ENCODE data around the gene ZNF487. TPM values are rescaled to one million over a fixed set of nuclear protein-coding genes. Genes with fewer than 3 reads are reported as not detected.

The ZNF487 gene
- total RNA-seq, 1 donor from 2014 or later = 2.2 TPM

GRCh38 chr10:43396928-43397624 is 39.8 kb upstream of the ZNF487 start:
- intact Hi-C loops (cut with micrococcal nuclease) = loop anchor here (1.0 to 5.0 kb wide), 5 partner anchors 10 to 255 kb away; partner anchors contain the start of gene ZNF487
- Mint-ChIP-seq H3K27me3 (ENCODE audit: low read depth) (no peaks in the 10 kb centered on the region), H3K36me3 (ENCODE audit: low read depth) (peaks cover 86% of the 10 kb centered on the region)

DNA sequence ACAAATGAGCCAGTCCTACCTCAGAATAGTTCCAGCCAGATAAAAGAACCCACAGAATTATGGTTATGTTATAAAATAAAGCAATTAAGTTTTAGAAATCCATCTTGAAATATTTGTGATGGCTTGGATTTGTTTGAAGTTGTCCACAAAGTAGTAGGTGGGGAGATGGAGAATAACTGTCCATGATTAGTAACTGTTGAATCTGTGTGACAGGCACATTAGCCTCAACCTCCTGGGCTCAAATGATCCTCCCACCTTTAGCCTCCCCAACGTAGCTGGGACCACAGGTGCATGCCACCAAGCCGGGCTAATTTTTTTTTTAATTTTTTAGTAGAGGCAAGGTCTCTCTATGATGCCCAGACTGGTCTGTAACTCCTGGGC is 38.0 kb upstream of the ZNF487 start:
- peaks cover 67% of the 10 kb centered on the region for H3K4me1 Mint-ChIP-seq (ENCODE audit: low read depth)
- H3K27ac Mint-ChIP-seq = peak overlapping the region; percentile 90
- H3K4me3 Mint-ChIP-seq (ENCODE audit: low read depth) = peak overlapping the region; percentile 86
- H3K27me3 Mint-ChIP-seq (ENCODE audit: low read depth) = no peaks in the 10 kb centered on the region
- H3K9me3 Mint-ChIP-seq = no peaks in the 10 kb centered on the region
- no peak for DNase-seq (ENCODE audit: low spot score)
- intact Hi-C loops (cut with micrococcal nuclease) = loop anchor here (5.0 kb wide), 2 partner anchors 198 to 257 kb away; no protein-coding TSS in a partner anchor
- peaks cover 88% of the 10 kb centered on the region for H3K36me3 Mint-ChIP-seq (ENCODE audit: low read depth)

More at GRCh38 chr10:43396928-43397624, 39.8 kb upstream of the ZNF487 start:
- H3K9me3 Mint-ChIP-seq = no peaks in the 10 kb centered on the region
- DNase-seq (ENCODE audit: low spot score) = peak; percentile 84
- H3K4me3 Mint-ChIP-seq (ENCODE audit: low read depth) = peak overlapping the region; percentile 86
- peak overlapping the region; percentile 93 for H3K27ac Mint-ChIP-seq
- peaks cover 62% of the 10 kb centered on the region for H3K4me1 Mint-ChIP-seq (ENCODE audit: low read depth)

DNA sequence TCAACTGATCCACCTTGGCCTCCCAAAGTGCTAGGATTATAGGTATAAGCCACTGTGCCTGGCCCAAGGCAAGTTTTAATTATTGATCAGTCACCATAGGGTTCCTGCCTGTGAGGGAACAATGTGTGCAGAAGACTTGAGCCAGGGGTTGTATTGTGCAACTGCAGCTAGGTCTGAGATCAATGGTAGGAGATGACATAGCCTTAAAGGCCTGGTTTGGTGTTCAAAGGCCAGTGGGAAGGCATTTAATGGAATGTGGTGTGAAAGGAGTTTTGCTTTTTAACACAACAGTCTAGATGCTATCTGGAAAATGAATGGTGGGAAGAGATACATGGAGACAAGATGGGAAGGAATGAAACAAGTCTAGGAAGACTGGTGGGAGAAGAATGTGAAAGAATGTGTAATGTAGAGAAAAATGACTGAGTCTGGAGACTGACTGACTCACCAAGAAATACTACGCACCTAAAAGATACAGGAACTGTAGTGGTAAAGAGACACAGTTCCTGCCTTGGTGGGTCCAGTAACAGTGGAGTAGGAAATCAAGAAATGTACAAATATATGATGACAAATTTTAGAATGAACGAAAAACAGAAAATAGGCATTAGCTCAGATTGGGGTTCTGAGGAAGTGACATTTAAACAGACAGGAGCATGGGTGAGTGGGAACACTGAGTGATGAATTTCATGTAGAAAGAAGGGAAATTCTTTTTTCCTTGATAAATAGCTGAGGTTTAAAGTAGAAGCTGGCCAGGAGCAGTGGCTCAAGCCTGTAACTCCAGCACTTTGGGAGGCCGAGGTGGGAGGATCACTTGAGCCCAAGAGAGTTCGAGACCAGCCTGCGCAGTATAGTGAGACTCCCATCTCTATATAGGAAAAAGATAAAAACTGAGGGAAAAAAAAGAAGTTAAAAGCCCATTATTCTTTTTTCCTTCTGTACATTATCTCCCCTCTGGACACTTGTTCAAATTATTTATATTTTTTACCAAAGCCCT is 37.3 kb upstream of the ZNF487 start:
- Mint-ChIP-seq H3K4me1 (ENCODE audit: low read depth) (peaks cover 72% of the 10 kb centered on the region), H3K36me3 (ENCODE audit: low read depth) (peaks cover 88% of the 10 kb centered on the region), H3K9me3 (no peaks in the 10 kb centered on the region), H3K27me3 (ENCODE audit: low read depth) (no peaks in the 10 kb centered on the region), H3K27ac (peak overlapping the region; percentile 90), H3K4me3 (ENCODE audit: low read depth) (peak overlapping the region; percentile 64)
- no peak for DNase-seq (ENCODE audit: low spot score)
- intact Hi-C loops (cut with micrococcal nuclease) = loop anchor here (5.0 to 10.0 kb wide), 3 partner anchors 198 to 415 kb away; no protein-coding TSS in a partner anchor

GRCh38 chr10:43401627-43402026 is 35.3 kb upstream of the ZNF487 start:
- peak overlapping the region; percentile 48 for H3K27ac Mint-ChIP-seq
- H3K4me1 Mint-ChIP-seq (ENCODE audit: low read depth) = peaks cover 65% of the 10 kb centered on the region
- H3K27me3 Mint-ChIP-seq (ENCODE audit: low read depth) = no peaks in the 10 kb centered on the region
- H3K4me3 Mint-ChIP-seq (ENCODE audit: low read depth) = peak overlapping the region; percentile 45
- intact Hi-C loops (cut with micrococcal nuclease) = loop anchor here (10.0 kb wide), 1 partner anchor 413 kb away; no protein-coding TSS in a partner anchor
- H3K36me3 Mint-ChIP-seq (ENCODE audit: low read depth) = peaks cover 88% of the 10 kb centered on the region
- DNase-seq (ENCODE audit: low spot score) = no peak
- no peaks in the 10 kb centered on the region for H3K9me3 Mint-ChIP-seq

DNA sequence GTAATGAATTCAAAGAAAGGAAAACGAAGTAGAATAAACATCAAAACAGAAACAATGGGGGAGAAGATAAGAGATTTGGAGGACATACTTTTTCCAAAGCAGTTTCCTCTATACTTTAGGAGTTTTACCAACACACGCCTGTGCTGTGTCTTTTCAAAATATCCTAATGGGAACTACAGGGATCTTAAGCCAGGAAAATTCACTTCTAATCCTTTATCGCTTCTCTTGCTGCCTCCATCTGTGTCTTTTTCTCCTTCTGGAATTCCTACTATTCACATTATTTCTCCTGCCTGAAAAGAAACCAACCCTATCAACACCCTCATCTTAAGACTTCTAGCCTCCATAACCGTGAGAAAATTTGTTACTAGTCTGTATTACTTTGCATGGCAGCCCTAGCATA is 34.7 kb upstream of the ZNF487 start:
- Mint-ChIP-seq H3K36me3 (ENCODE audit: low read depth) (peaks cover 87% of the 10 kb centered on the region), H3K4me1 (ENCODE audit: low read depth) (peaks cover 64% of the 10 kb centered on the region)

DNA sequence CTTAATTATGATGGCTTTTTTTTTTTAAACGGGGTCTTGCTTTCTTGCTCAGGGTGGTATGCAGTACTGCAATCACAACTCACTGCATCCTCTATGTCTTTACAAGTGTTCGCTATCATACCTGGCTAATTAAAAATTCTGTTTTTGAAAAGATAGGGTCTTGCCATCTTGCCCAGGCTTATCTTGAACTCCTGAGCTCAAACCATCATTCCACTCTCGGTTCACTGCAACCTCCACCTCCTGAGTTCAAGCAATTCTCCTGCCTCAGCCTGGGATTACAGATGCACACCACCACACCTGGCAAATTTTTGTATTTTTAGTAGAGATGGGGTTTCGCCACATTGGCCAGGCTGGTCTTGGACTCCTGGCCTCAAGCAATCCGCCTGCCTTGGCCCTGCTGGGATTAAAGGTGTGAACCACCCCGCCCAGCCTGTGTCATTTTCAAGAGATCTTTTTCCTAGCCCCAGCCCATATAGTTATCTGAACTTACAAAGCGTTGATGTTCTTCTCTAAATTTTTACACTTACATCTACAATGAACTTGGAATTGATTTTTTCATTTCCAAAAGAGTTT is 33.9 kb upstream of the ZNF487 start:
- no peak for DNase-seq (ENCODE audit: low spot score)
- Mint-ChIP-seq H3K4me3 (ENCODE audit: low read depth) (peak overlapping the region; percentile 92), H3K27ac (peak overlapping the region; percentile 88), H3K27me3 (ENCODE audit: low read depth) (no peaks in the 10 kb centered on the region), H3K9me3 (no peaks in the 10 kb centered on the region), H3K4me1 (ENCODE audit: low read depth) (peaks cover 61% of the 10 kb centered on the region), H3K36me3 (ENCODE audit: low read depth) (peaks cover 87% of the 10 kb centered on the region)
- intact Hi-C loops (cut with micrococcal nuclease) = loop anchor here (10.0 kb wide), 1 partner anchor 412 kb away; no protein-coding TSS in a partner anchor

More for the DNA sequence above, 34.7 kb upstream of the ZNF487 start:
- Mint-ChIP-seq H3K27ac (peak overlapping the region; percentile 28), H3K27me3 (ENCODE audit: low read depth) (no peaks in the 10 kb centered on the region), H3K9me3 (no peaks in the 10 kb centered on the region), H3K4me3 (ENCODE audit: low read depth) (peak overlapping the region; percentile 54)
- intact Hi-C loops (cut with micrococcal nuclease) = loop anchor here (10.0 kb wide), 1 partner anchor 413 kb away; no protein-coding TSS in a partner anchor
- DNase-seq (ENCODE audit: low spot score) = no peak

DNA sequence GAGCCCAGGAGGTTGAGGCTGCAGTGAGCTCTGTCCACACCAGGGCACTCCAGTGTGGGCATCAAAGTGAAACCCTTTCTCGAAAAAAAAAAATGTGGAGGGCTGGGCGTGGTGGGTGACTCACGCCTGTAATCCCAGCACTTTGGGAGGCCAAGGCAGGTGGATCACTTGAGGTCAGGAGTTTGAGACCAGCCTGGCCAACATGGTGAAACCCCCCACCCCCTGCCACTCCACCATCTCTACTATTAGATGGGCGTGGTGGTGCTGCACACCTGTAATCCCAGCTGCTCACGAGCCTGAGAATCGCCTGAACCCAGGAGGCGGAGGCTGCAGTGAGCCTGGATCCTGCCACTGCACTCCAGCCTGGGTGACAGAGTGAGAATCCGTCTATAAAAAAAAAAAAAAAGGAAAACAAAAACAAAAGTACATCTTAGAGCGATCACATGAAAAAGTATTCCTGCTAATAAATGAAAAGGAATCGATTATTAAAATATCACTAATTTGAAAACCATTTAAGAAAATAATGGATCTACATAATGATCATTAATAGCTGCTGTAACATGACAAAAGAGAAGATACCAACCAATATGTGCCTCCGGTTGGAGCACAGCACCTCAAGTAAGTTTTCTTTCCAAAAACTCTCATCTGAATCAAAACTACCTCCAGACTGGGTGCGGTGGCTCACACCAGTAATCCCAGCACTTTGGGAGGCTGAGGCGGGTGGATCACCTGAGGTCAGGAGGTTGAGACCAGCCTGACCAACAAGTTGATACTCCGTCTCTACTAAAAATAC is 32.8 kb upstream of the ZNF487 start:
- Mint-ChIP-seq H3K4me1 (ENCODE audit: low read depth) (peaks cover 54% of the 10 kb centered on the region), H3K27me3 (ENCODE audit: low read depth) (no peaks in the 10 kb centered on the region), H3K4me3 (ENCODE audit: low read depth) (peak overlapping the region; percentile 92), H3K36me3 (ENCODE audit: low read depth) (peaks cover 88% of the 10 kb centered on the region), H3K27ac (peak overlapping the region; percentile 88), H3K9me3 (no peaks in the 10 kb centered on the region)
- DNase-seq (ENCODE audit: low spot score) = no peak
- intact Hi-C loops (cut with micrococcal nuclease) = loop anchor here (10.0 kb wide), 1 partner anchor 411 kb away; no protein-coding TSS in a partner anchor

DNA sequence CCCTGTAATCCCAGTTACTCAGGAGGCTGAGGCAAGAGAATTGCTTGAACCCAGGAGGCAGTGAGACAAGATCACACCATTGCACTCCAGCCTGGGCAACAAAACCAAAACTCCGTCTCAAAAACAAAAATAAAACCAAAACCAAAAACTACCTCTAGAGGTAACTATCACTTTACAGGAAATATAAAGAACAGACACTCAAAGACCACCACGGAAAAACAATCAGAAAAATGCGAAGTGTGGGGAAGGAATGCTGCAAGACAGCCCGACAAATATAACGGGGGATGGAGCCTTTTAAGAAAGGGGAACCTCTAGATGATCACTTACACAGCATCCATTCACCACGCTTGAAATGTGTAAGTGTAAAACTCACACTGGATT is 32.2 kb upstream of the ZNF487 start:
- intact Hi-C loops (cut with micrococcal nuclease) = loop anchor here (5.0 to 10.0 kb wide), 3 partner anchors 267 to 410 kb away; partner anchors contain the start of gene CSGALNACT2
- Mint-ChIP-seq H3K9me3 (no peaks in the 10 kb centered on the region), H3K27me3 (ENCODE audit: low read depth) (no peaks in the 10 kb centered on the region), H3K27ac (peak overlapping the region; percentile 88), H3K4me3 (ENCODE audit: low read depth) (peak overlapping the region; percentile 92), H3K4me1 (ENCODE audit: low read depth) (peaks cover 51% of the 10 kb centered on the region), H3K36me3 (ENCODE audit: low read depth) (peaks cover 85% of the 10 kb centered on the region)
- no peak for DNase-seq (ENCODE audit: low spot score)

DNA sequence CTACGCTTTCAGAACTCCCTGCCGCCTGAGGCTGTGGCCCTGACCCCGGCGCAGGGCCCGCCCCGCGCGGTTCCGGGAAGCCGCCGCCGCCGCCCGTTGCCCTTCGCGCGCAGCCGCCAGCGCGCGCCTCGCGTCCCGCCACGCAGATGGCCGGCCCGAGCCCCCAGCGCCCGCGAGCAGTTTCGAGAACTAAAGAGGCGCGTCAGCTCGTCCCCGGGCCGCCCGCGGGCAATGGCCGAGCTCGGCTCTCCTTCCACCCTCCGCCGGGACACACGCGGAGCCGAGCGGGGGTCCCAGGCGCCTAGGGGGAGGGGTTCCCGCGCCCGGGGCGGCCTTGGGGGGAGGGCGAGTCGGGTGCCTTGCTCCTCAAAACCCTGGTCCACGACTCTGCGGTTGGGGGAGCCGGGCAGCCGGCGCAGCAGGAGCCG is 29.7 kb upstream of the ZNF487 start:
- peaks cover 62% of the 10 kb centered on the region for H3K36me3 Mint-ChIP-seq (ENCODE audit: low read depth)
- H3K27ac Mint-ChIP-seq = peak overlapping the region; percentile 99

DNA sequence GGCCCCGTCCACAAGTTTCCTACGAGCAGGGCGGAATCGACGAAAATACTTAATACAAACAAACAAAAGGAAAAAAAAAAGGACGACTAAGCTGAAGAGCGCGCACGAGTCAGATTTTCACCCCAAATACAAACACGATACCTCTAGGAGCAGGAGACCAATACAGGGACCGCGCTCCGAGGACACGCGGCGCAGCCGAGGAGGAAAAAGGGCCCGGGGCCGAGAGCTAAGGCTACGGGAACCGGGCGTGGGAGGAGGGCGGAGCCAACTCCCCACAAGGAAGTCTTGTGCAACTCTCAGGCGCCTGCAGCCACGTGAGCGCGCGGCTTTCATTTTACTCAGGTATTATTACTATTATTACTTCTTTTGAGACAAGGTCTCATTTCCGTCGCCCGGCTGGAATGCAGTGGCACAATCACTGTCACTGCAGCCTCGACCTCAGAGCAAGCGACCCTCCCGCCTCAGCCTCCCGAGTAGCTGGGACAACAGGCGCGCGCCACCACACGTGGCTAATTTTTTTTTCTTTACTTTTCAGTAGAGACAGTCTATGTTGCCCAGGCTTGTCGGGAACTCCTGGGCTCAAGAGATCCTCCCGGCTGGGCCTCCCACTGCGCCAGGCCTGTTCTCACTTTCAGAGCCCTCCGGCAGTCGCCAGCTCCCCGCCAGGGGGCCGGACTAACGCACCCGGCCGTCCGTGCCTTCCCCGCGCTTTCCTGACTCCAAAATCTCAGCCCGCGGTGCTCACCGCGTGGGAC is 29.2 kb upstream of the ZNF487 start:
- peaks cover 34% of the 10 kb centered on the region for H3K4me1 Mint-ChIP-seq (ENCODE audit: low read depth)
- H3K36me3 Mint-ChIP-seq (ENCODE audit: low read depth) = peaks cover 56% of the 10 kb centered on the region
- peak overlapping the region; percentile 99 for H3K27ac Mint-ChIP-seq
- no peaks in the 10 kb centered on the region for H3K27me3 Mint-ChIP-seq (ENCODE audit: low read depth)
- intact Hi-C loops (cut with micrococcal nuclease) = loop anchor here (1.0 to 10.0 kb wide), 5 partner anchors 10 to 407 kb away; partner anchors contain the start of gene CSGALNACT2
- H3K4me3 Mint-ChIP-seq (ENCODE audit: low read depth) = peak overlapping the region; percentile 95
- peak; percentile 81 for DNase-seq (ENCODE audit: low spot score)
- H3K9me3 Mint-ChIP-seq = no peaks in the 10 kb centered on the region

More for the DNA sequence above, 29.7 kb upstream of the ZNF487 start:
- H3K4me1 Mint-ChIP-seq (ENCODE audit: low read depth) = peaks cover 40% of the 10 kb centered on the region
- no peaks in the 10 kb centered on the region for H3K27me3 Mint-ChIP-seq (ENCODE audit: low read depth)
- intact Hi-C loops (cut with micrococcal nuclease) = loop anchor here (1.0 to 10.0 kb wide), 4 partner anchors 10 to 408 kb away; partner anchors contain the start of gene CSGALNACT2
- H3K9me3 Mint-ChIP-seq = no peaks in the 10 kb centered on the region
- peak overlapping the region; percentile 95 for H3K4me3 Mint-ChIP-seq (ENCODE audit: low read depth)
- DNase-seq (ENCODE audit: low spot score) = peak; percentile 51

DNA sequence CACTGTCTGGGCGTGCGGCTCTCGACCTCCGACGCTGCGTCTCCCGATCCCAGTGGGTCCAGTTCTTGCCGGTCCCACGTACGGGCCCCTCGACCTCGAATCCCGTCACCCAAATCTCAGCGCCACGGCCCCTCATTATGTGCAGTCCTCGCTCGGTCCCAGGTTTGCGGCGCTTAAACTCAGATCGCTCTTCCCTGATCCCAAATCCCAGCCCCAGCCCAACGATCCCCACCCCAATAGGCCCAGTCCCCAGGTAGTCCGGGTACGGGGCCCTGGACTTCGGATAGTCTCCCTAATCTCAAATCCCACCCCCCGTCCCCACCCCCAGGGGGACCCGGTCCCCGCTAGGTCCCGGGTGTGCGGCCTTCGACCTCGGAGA is 28.6 kb upstream of the ZNF487 start:
- H3K27me3 Mint-ChIP-seq (ENCODE audit: low read depth) = no peaks in the 10 kb centered on the region
- intact Hi-C loops (cut with micrococcal nuclease) = loop anchor here (1.0 to 10.0 kb wide), 4 partner anchors 47 to 406 kb away; partner anchors contain the start of gene CSGALNACT2
- peaks cover 28% of the 10 kb centered on the region for H3K4me1 Mint-ChIP-seq (ENCODE audit: low read depth)
- DNase-seq (ENCODE audit: low spot score) = no peak
- no peaks in the 10 kb centered on the region for H3K9me3 Mint-ChIP-seq
- H3K27ac Mint-ChIP-seq = peak overlapping the region; percentile 99
- peak overlapping the region; percentile 95 for H3K4me3 Mint-ChIP-seq (ENCODE audit: low read depth)
- H3K36me3 Mint-ChIP-seq (ENCODE audit: low read depth) = peaks cover 51% of the 10 kb centered on the region
